MCF 10A (cell line): ENCODE results near the gene LIME1. TPM values are rescaled to one million over a fixed set of nuclear protein-coding genes. Genes with fewer than 3 reads are reported as not detected.
A peak's percentile ranks its signal among the peaks of the same experiment; 100 is the strongest.
"Not testable (repeated sequence)": the region's sequence is repeated elsewhere in the genome, so short reads cannot be mapped to it uniquely, and the experiment has no call there.

Source experiments
- BruUV-seq: library from RNA; stranded (reverse); fragments of 400-500 nt; replicated peaks from 2 replicates; lab custom pipeline; 2021; lab: Mats Ljungman, UMichigan
- CTCF ChIA-PET: fragments of 300-600 bp; sonication (Branson Sonifier 250); formaldehyde crosslinking; extraction: SDS; loops from one replicate; lab custom pipeline; 2021; ENCODE audit warnings: antibody characterized with exemption, inconsistent platforms; lab: Yijun Ruan, JAX
- POLR2A ChIA-PET: fragments of 300-600, 350-650 bp; sonication (Branson Sonifier 250); formaldehyde crosslinking; extraction: SDS; loops from one replicate; lab custom pipeline; 2020; ENCODE audit warnings: antibody characterized with exemption, inconsistent platforms; lab: Yijun Ruan, JAX
- DNase-seq: peaks from one replicate; pipeline ENCODE4 v3.0.0-alpha.2; 2018; ENCODE audit not compliant: unreplicated experiment
- H3K27ac Mint-ChIP-seq: one replicate; pipeline ENCODE4 v1.8.0; 2022; ENCODE audit warnings: mild to moderate bottlenecking, low read depth, mixed read lengths; ENCODE audit not compliant: unreplicated experiment
- H3K27me3 Mint-ChIP-seq: one replicate; pipeline ENCODE4 v1.8.0; 2022; ENCODE audit warnings: mixed read lengths; ENCODE audit not compliant: insufficient read depth, unreplicated experiment
- H3K36me3 Mint-ChIP-seq: one replicate; pipeline ENCODE4 v1.8.0; 2022; ENCODE audit warnings: mild to moderate bottlenecking, moderate library complexity, mixed read lengths; ENCODE audit not compliant: insufficient read depth, unreplicated experiment
- H3K4me1 Mint-ChIP-seq: one replicate; pipeline ENCODE4 v1.8.0; 2022; ENCODE audit warnings: mixed read lengths; ENCODE audit not compliant: insufficient read depth, unreplicated experiment
- H3K4me3 Mint-ChIP-seq: one replicate; pipeline ENCODE4 v1.8.0; 2022; ENCODE audit warnings: mild to moderate bottlenecking, moderate library complexity, mixed read lengths; ENCODE audit not compliant: unreplicated experiment
- H3K9me3 Mint-ChIP-seq: one replicate; pipeline ENCODE4 v1.8.0; 2022; ENCODE audit warnings: mixed read lengths; ENCODE audit not compliant: unreplicated experiment
- intact Hi-C: fragments of 100-400 bp; cut with micrococcal nuclease; formaldehyde crosslinking; loops from 2 replicates; pipeline ENCODE4 v1.14.1; 2022
- total RNA-seq: library from RNA; stranded (reverse); gene quantifications from 2 replicates; pipeline ENCODE4 v1.2.3, GENCODE V29; 2022
- TF ChIP-seq, protein P1 (sequence below): fragments of 200-600 bp; IDR thresholded peaks from one replicate; pipeline ENCODE4 v1.8.0; 2022; ENCODE audit warnings: antibody characterized with exemption, mild to moderate bottlenecking; ENCODE audit not compliant: unreplicated experiment

Gene LIME1
- total RNA-seq, 1 experiment from 2014 or later = 10.1 TPM

DNA sequence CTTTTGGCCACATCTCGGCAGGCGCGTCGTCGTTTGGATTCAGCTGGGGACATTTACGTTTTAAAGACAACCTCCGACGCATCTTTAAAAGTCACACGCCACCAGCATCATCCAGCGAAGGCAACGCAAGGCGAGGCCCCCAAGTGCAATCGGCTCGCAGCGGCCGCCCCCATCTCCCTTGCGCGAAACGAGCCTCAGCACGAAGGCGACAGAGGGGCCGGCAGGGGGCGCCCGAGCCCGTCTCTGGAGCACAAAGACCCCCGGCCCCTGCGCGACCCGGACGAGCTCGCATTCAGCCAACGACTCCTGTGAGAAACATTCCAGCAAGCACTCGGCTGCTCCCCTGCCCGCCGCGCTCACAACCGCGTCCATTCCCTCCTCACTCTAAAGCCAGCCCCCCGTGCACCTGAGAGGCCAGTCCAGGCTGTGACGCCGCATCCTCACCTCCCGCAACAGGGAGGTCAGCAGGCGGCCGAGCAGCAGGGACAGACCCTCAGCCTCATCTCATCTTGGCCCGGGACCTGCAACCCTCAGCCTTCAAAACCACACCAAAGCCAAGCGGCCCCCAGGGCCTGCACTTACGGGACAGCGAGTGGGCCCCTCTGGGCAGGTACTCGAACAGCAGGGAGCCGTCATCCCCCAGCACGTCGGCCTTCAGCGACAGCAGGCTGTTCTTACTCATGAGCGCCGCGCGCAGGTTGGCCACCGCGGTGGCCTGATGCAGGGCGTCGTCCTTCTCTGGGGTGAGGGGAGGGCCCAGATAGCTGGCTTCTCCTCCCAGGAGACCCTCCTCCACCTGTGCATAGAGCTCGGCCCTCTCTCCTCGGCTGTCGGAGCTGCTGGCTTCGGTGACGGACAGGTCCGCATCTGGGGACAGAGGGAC lies 38.9 kb downstream of the LIME1 start:
- Mint-ChIP-seq H3K4me1 (peaks cover 9% of the 10 kb centered on the region), H3K27me3 (no peaks in the 10 kb centered on the region), H3K27ac (no peak overlapping the region), H3K36me3 (no peaks in the 10 kb centered on the region), H3K9me3 (no peaks in the 10 kb centered on the region), H3K4me3 (no peak overlapping the region)
- intact Hi-C loops = no loop called here
- POLR2A ChIA-PET = interaction anchor here (0.6 kb wide), 1 partner anchor 164 kb away, joined by 3 read pairs; no protein-coding TSS in a partner anchor
- CTCF ChIA-PET = interaction anchor here (0.6 to 4.8 kb wide), 9 partner anchors 9 to 231 kb away, joined by 3 to 33 read pairs (median 4); partner anchors contain the start of gene TPD52L2
- TF ChIP-seq, protein P1, sequence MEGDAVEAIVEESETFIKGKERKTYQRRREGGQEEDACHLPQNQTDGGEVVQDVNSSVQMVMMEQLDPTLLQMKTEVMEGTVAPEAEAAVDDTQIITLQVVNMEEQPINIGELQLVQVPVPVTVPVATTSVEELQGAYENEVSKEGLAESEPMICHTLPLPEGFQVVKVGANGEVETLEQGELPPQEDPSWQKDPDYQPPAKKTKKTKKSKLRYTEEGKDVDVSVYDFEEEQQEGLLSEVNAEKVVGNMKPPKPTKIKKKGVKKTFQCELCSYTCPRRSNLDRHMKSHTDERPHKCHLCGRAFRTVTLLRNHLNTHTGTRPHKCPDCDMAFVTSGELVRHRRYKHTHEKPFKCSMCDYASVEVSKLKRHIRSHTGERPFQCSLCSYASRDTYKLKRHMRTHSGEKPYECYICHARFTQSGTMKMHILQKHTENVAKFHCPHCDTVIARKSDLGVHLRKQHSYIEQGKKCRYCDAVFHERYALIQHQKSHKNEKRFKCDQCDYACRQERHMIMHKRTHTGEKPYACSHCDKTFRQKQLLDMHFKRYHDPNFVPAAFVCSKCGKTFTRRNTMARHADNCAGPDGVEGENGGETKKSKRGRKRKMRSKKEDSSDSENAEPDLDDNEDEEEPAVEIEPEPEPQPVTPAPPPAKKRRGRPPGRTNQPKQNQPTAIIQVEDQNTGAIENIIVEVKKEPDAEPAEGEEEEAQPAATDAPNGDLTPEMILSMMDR = peak; percentile 44
- no TSS peak for BruUV-seq
- no peak for DNase-seq

DNA sequence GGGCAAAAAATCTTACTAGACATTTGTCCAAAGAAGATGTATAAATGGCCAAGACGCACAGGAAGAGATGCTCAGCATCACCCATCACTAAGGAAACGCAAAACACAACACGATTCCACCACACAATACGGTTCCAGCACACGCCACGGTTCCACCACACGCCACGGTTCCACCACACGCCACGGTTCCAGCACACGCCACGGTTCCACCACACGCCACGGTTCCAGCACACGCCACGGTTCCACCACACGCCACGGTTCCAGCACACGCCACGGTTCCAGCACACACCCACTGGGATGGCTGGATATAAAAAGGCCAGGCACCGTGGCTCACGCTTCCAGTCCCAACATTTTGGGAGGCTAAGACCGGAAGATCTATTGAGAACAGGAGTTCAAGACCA lies 40.4 kb downstream of the LIME1 start:
- CTCF ChIA-PET = interaction anchor here (0.6 to 0.7 kb wide), 2 partner anchors 9 to 53 kb away, joined by 3 read pairs; no protein-coding TSS in a partner anchor
- intact Hi-C loops, H3K9me3 Mint-ChIP-seq, DNase-seq, H3K4me3 Mint-ChIP-seq, BruUV-seq, H3K36me3 Mint-ChIP-seq, POLR2A ChIA-PET, H3K27me3 Mint-ChIP-seq, H3K4me1 Mint-ChIP-seq, H3K27ac Mint-ChIP-seq: not testable (repeated sequence)

DNA sequence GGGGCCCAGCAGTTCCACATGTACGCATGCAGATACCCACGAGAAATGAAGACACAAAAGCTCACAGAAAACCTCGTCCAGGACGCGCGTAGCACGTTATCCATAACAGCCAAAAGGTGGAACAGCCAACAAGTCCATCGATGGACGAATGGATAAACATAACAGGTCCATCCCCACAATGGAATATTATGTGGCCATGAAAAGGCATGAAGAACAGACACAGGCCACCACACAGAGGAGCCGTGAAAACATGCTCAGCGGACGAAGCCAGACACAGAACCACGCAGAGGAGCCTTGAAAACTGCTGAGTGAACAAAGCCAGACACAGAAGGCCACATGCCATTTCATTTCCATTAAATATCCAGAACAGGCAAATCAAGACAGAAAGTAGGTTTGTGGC lies 41.1 kb downstream of the LIME1 start:
- no peak for DNase-seq
- H3K27ac Mint-ChIP-seq = no peak overlapping the region

DNA sequence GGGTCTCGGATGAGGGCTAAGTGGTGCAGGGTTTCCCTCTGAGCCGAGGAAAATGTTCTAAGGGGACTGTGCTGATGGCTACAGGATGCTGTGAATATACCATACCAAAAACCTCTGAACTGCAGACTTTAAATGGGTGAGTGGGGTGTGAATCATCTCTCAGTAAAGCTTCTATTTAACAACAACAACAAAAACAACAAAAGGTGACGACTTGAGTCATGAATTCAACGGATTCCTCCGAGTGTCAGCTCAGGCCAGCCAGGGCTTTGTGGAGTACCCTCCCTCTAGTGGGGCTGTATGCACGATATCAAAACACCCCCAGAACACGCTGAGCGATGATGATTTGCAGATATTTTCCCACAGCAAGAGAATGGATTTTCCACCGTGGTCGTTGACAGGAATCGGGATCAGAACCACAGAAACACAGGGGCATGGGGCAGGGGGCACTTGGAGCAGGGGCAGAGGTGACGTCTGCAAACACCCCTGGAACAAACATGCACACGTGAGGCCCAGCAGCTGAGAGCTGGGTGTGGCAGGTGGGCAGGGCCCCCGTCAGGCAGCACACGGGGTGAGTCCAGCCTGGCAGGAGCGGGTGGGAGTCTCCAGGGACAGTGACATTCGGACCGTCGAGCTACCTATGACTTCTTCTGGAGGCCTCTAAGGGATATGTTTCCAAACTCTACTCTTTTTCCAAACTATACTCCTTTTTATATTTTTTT lies 41.7 kb downstream of the LIME1 start:
- Mint-ChIP-seq H3K36me3 (no peaks in the 10 kb centered on the region), H3K27ac (no peak overlapping the region), H3K27me3 (no peaks in the 10 kb centered on the region), H3K4me1 (peaks cover 9% of the 10 kb centered on the region), H3K4me3 (no peak overlapping the region), H3K9me3 (no peaks in the 10 kb centered on the region)
- no peak for DNase-seq
- POLR2A ChIA-PET = interaction anchor here (0.6 to 1.0 kb wide), 3 partner anchors 22 to 68 kb away, joined by 3 read pairs; no protein-coding TSS in a partner anchor
- TF ChIP-seq, protein P1 = no peak
- BruUV-seq = no TSS peak
- CTCF ChIA-PET = interaction anchor here (0.7 to 1.2 kb wide), 4 partner anchors 9 to 555 kb away, joined by 3 to 4 read pairs (median 3); no protein-coding TSS in a partner anchor
- intact Hi-C loops = no loop called here

More for the DNA sequence above, 41.1 kb downstream of the LIME1 start:
- Mint-ChIP-seq H3K4me3 (no peak overlapping the region), H3K4me1 (peaks cover 9% of the 10 kb centered on the region), H3K9me3 (no peaks in the 10 kb centered on the region), H3K36me3 (no peaks in the 10 kb centered on the region), H3K27me3 (no peaks in the 10 kb centered on the region)
- BruUV-seq = no TSS peak
- intact Hi-C loops = no loop called here
- ChIA-PET CTCF (interaction anchor here (0.6 to 1.2 kb wide), 3 partner anchors 8 to 196 kb away, joined by 3 to 4 read pairs (median 3); no protein-coding TSS in a partner anchor), POLR2A (interaction anchor here (1.0 kb wide), 1 partner anchor 32 kb away, joined by 3 read pairs; no protein-coding TSS in a partner anchor)
- TF ChIP-seq, protein P1 = no peak
